H1 (cell line): ENCODE measurements around the gene ZNF649. TPM values are rescaled to one million over a fixed set of nuclear protein-coding genes. Genes with fewer than 3 reads are reported as not detected.

Experiments
- CTCF ChIA-PET: fragments of 300-600 bp; sonication (Branson Sonifier 250); formaldehyde crosslinking; loops from one replicate; lab custom pipeline; 2021; ENCODE audit not compliant: partially characterized antibody; lab: Charles Lee
- POLR2A ChIA-PET: fragments of 300-600 bp; sonication (Branson Sonifier 250); formaldehyde crosslinking; loops from one replicate; lab custom pipeline; 2021; ENCODE audit warnings: inconsistent platforms; ENCODE audit not compliant: partially characterized antibody; lab: Charles Lee
- DNase-seq, 2 experiments: peaks; one replicate each; pipeline versions ENCODE4 v3.0.0 to v3.0.0-alpha.2; 2010 to 2022; ENCODE audit warnings: low spot score in 2 of 2, low read depth in 1 of 2, mixed read lengths in 1 of 2
- FAIRE-seq: peaks from 2 replicates; lab custom pipeline; 2011; peaks lifted over from hg19 to GRCh38; lab: Jason Lieb, UNC
- H2AFZ ChIP-seq: 2 replicates; pipeline ENCODE4 v1.8.1; 2012; ENCODE audit warnings: low read length, inconsistent platforms
- H2AK5ac ChIP-seq: 2 replicates; pipeline ENCODE4 v1.6.1; 2013; ENCODE audit warnings: low read depth, low read length
- H2BK120ac ChIP-seq: replicated peaks from 2 replicates; pipeline ENCODE3; 2013; ENCODE audit warnings: low read depth, low read length, inconsistent platforms
- H2BK12ac ChIP-seq: 2 replicates; pipeline ENCODE4 v1.6.1; 2013; ENCODE audit warnings: low read depth, low read length
- H2BK15ac ChIP-seq: 2 replicates; pipeline ENCODE4 v1.6.1; 2013; ENCODE audit warnings: low read length
- H2BK20ac ChIP-seq: 2 replicates; pipeline ENCODE4 v1.6.1; 2013; ENCODE audit warnings: low read length
- H2BK5ac ChIP-seq: 2 replicates; pipeline ENCODE4 v1.6.1; 2013; ENCODE audit warnings: low read depth, low read length
- H3K14ac ChIP-seq: 2 replicates; pipeline ENCODE4 v1.6.1; 2013; ENCODE audit warnings: inconsistent platforms; ENCODE audit not compliant: insufficient read length
- H3K18ac ChIP-seq: 2 replicates; pipeline ENCODE4 v1.6.1; 2013; ENCODE audit warnings: low read length; ENCODE audit errors: extremely low read depth
- H3K23ac ChIP-seq: 2 replicates; pipeline ENCODE4 v1.6.1; 2013; ENCODE audit warnings: inconsistent platforms; ENCODE audit not compliant: insufficient read length
- H3K23me2 ChIP-seq: 2 replicates; pipeline ENCODE4 v1.6.1; 2013; ENCODE audit warnings: low read depth, low read length
- H3K27ac ChIP-seq: 2 replicates; pipeline ENCODE4 v1.6.1; 2011; ENCODE audit warnings: low read depth, low read length, inconsistent platforms
- H3K27me3 ChIP-seq, 4 experiments: replicated peaks in 1 of 4; 1 replicate in 1 of 4; 2 replicates in 3 of 4; pipeline versions ENCODE4 v1.6.1 to v1.8.1; 2011 to 2013; ENCODE audit warnings: low read length in 3 of 4, mild to moderate bottlenecking in 3 of 4, inconsistent platforms in 2 of 4, mixed read lengths in 2 of 4, moderate library complexity in 1 of 4; ENCODE audit not compliant: control insufficient read depth in 3 of 4, insufficient read depth in 3 of 4; ENCODE audit errors: extremely low read depth in 1 of 4
- H3K36me3 ChIP-seq, 4 experiments: 2 replicates each; pipeline versions ENCODE4 v1.6.1 to v1.8.1; 2011 to 2013; ENCODE audit warnings: mild to moderate bottlenecking in 4 of 4, low read length in 3 of 4, moderate library complexity in 2 of 4, control low read depth in 1 of 4, inconsistent platforms in 1 of 4; ENCODE audit not compliant: insufficient read depth in 4 of 4, control insufficient read depth in 2 of 4
- H3K4ac ChIP-seq: replicated peaks from 2 replicates; pipeline ENCODE3; 2013; ENCODE audit warnings: low read length, low read depth, mixed read lengths, inconsistent platforms; ENCODE audit not compliant: insufficient read length
- H3K4me1 ChIP-seq, 4 experiments: replicated peaks in 1 of 4; 1 replicate in 1 of 4; 2 replicates in 3 of 4; pipeline versions ENCODE4 v1.6.1 to v1.8.1; 2011 to 2013; ENCODE audit warnings: low read length in 3 of 4, inconsistent platforms in 2 of 4, mixed read lengths in 1 of 4; ENCODE audit not compliant: insufficient read depth in 4 of 4, control insufficient read depth in 3 of 4
- H3K4me2 ChIP-seq, 2 experiments: 2 replicates each; pipeline versions ENCODE4 v1.6.1 to v1.8.1; 2011 to 2013; ENCODE audit warnings: low read depth in 2 of 2, low read length in 2 of 2, control low read depth in 1 of 2, inconsistent platforms in 1 of 2, mild to moderate bottlenecking in 1 of 2; ENCODE audit not compliant: insufficient read depth in 1 of 2
- H3K4me3 ChIP-seq, 4 experiments: fragments of 200-600, 300-600 bp in 1 of 4; sonication (generic), shearing (Covaris generic), sonication (Bioruptor Twin) in 1 of 4; 2 replicates each; pipeline versions ENCODE4 v1.5.1 to v1.8.1; 2011 to 2016; ENCODE audit warnings: low read length in 4 of 4, low read depth in 3 of 4, control low read depth in 2 of 4, inconsistent platforms in 2 of 4, mild to moderate bottlenecking in 2 of 4, mixed read lengths in 1 of 4, moderate library complexity in 1 of 4; ENCODE audit not compliant: insufficient read depth in 2 of 4; ENCODE audit errors: extremely low read depth in 1 of 4
- H3K56ac ChIP-seq: replicated peaks from 2 replicates; pipeline ENCODE3; 2013; ENCODE audit warnings: low read depth, mild to moderate bottlenecking, mixed read lengths, low read length, inconsistent platforms; ENCODE audit not compliant: insufficient read length
- H3K79me1 ChIP-seq: 2 replicates; pipeline ENCODE4 v1.6.1; 2013; ENCODE audit warnings: low read depth, low read length, control low read depth
- H3K79me2 ChIP-seq, 2 experiments: 2 replicates each; pipeline versions ENCODE4 v1.6.1 to v1.8.1; 2012 to 2013; ENCODE audit warnings: low read length in 2 of 2, mild to moderate bottlenecking in 2 of 2, inconsistent platforms in 1 of 2; ENCODE audit not compliant: insufficient read depth in 2 of 2, control insufficient read depth in 1 of 2
- H3K9ac ChIP-seq, 4 experiments: replicated peaks in 1 of 4; 1 replicate in 1 of 4; 2 replicates in 3 of 4; pipeline versions ENCODE4 v1.6.1 to v1.8.1; 2011 to 2013; ENCODE audit warnings: low read depth in 3 of 4, low read length in 3 of 4, control low read depth in 2 of 4, mild to moderate bottlenecking in 2 of 4, moderate library complexity in 2 of 4, inconsistent platforms in 1 of 4; ENCODE audit errors: extremely low read depth in 1 of 4
- H3K9me3 ChIP-seq, 2 experiments: 2 replicates each; pipeline versions ENCODE4 v1.6.1 to v1.8.1; 2012 to 2013; ENCODE audit warnings: mild to moderate bottlenecking in 2 of 2, moderate library complexity in 2 of 2, control low read depth in 1 of 2, inconsistent platforms in 1 of 2, low read depth in 1 of 2, low read length in 1 of 2, mixed read lengths in 1 of 2; ENCODE audit not compliant: insufficient read depth in 2 of 2
- H4K20me1 ChIP-seq, 2 experiments: replicated peaks in 1 of 2; 2 replicates each; pipeline versions ENCODE3 to v1.8.1; 2011 to 2013; ENCODE audit warnings: inconsistent platforms in 2 of 2, low read length in 2 of 2, mild to moderate bottlenecking in 1 of 2; ENCODE audit not compliant: insufficient read depth in 2 of 2, control insufficient read depth in 1 of 2
- H4K5ac ChIP-seq: 2 replicates; pipeline ENCODE4 v1.6.1; 2013; ENCODE audit warnings: low read length, low read depth, mixed read lengths, inconsistent platforms; ENCODE audit not compliant: insufficient read length
- H4K8ac ChIP-seq: 2 replicates; pipeline ENCODE4 v1.8.0; 2013; ENCODE audit warnings: mild to moderate bottlenecking, moderate library complexity, low read length, inconsistent platforms; ENCODE audit not compliant: insufficient read depth; ENCODE audit errors: extremely low read depth
- H4K91ac ChIP-seq: replicated peaks from 2 replicates; pipeline ENCODE3; 2013; ENCODE audit warnings: low read length, mixed read lengths, inconsistent platforms; ENCODE audit not compliant: insufficient read length
- CHD1 ChIP-seq: IDR thresholded peaks from 2 replicates; pipeline ENCODE4 v1.6.1; 2012; ENCODE audit warnings: low read depth, low read length, improper control_type of control experiment
- CREB1 ChIP-seq: IDR thresholded peaks from 2 replicates; pipeline ENCODE4 v1.6.1; 2012; ENCODE audit warnings: inconsistent platforms
- GTF2F1 ChIP-seq: IDR thresholded peaks from 2 replicates; pipeline ENCODE4 v1.6.1; 2012; ENCODE audit warnings: low read depth, low read length, improper control_type of control experiment, borderline replicate concordance
- HDAC2 ChIP-seq, 2 experiments: fragments of 300-600 bp in 1 of 2; sonication (generic) in 1 of 2; IDR thresholded peaks; 2 replicates each; pipeline ENCODE4 v1.6.1; 2011 to 2012; ENCODE audit warnings: low read depth in 2 of 2, low read length in 2 of 2, mild to moderate bottlenecking in 2 of 2, moderate library complexity in 2 of 2, borderline replicate concordance in 1 of 2, inconsistent platforms in 1 of 2
- HDAC6 ChIP-seq: IDR thresholded peaks from one replicate; pipeline ENCODE4 v1.7.1; 2012; ENCODE audit warnings: low read depth, mild to moderate bottlenecking, inconsistent platforms, low read length, moderate library complexity
- POLR2A ChIP-seq, 2 experiments: IDR thresholded peaks; 1 replicate in 1 of 2; 2 replicates in 1 of 2; pipeline ENCODE4 v1.6.1; 2011; ENCODE audit warnings: low read depth in 2 of 2, low read length in 2 of 2, mild to moderate bottlenecking in 2 of 2; ENCODE audit errors: control extremely low read depth in 1 of 2
- RNF2 ChIP-seq: fragments of 200-900, 300-1000 bp; sonication (generic); IDR thresholded peaks from 2 replicates; pipeline ENCODE4 v1.7.1; 2016; ENCODE audit warnings: borderline replicate concordance, low read depth, mild to moderate bottlenecking, antibody characterized with exemption, low read length; ENCODE audit not compliant: poor library complexity, severe bottlenecking; ENCODE audit errors: missing control alignments
- SRF ChIP-seq: IDR thresholded peaks from 2 replicates; pipeline ENCODE4 v1.6.1; 2011; ENCODE audit warnings: mild to moderate bottlenecking, low read depth, low read length, moderate library complexity
- TAF1 ChIP-seq: IDR thresholded peaks from 2 replicates; pipeline ENCODE4 v1.6.1; 2011; ENCODE audit warnings: mild to moderate bottlenecking, low read depth, low read length
- TEAD4 ChIP-seq: IDR thresholded peaks from 2 replicates; pipeline ENCODE4 v1.6.1; 2012; ENCODE audit warnings: low read depth, low read length, inconsistent platforms, mixed read lengths
- WGBS, 2 experiments: shearing (Covaris generic) in 1 of 2; methylation state at CpG; one replicate each; pipeline versions ENCODE4 v1.1.6 to v1.1.7; 2013 to 2015; ENCODE audit warnings: low lambda C conversion rate in 2 of 2, mixed read lengths in 2 of 2, inconsistent platforms in 1 of 2, low coverage in 1 of 2, missing lambda C conversion rate in 1 of 2; ENCODE audit not compliant: insufficient replicate concordance in 2 of 2, insufficient coverage in 1 of 2, insufficient read length in 1 of 2; ENCODE audit errors: extremely low coverage in 1 of 2, missing lambda C conversion rate in 1 of 2; 5-methylcytosine and 5-hydroxymethylcytosine counted together
- polyA plus RNA-seq, 7 experiments: library from polyadenylated mRNA; depleted of rRNA in 3 of 7; stranded (reverse) in 5 of 7; unstranded in 2 of 7; fragments of >200 nt in 5 of 7; fragments of 200-250 nt in 2 of 7; gene quantifications; 1 replicate in 5 of 7; 2 replicates in 1 of 7; 4 replicates in 1 of 7; pipeline versions ENCODE4 v1.2.1 to v1.2.3, GENCODE V29; 2011 to 2013; ENCODE audit warnings: missing spikeins in 2 of 7, mixed read lengths in 2 of 7
- total RNA-seq: library from RNA; stranded (reverse); fragmentation: NEBNext Ultra II Directional; extraction: Animal tissue kit (Norgen Biotek cat#: 25700); gene quantifications from 2 replicates; pipeline ENCODE4 v1.2.1, GENCODE V29; 2021

Gene ZNF649
- total and polyA plus RNA-seq, 2 of the 8 experiments (the other 6 are each of a cell fraction or from before 2014, with no cell fraction given), result 24.7 to 51.7 TPM

DNA sequence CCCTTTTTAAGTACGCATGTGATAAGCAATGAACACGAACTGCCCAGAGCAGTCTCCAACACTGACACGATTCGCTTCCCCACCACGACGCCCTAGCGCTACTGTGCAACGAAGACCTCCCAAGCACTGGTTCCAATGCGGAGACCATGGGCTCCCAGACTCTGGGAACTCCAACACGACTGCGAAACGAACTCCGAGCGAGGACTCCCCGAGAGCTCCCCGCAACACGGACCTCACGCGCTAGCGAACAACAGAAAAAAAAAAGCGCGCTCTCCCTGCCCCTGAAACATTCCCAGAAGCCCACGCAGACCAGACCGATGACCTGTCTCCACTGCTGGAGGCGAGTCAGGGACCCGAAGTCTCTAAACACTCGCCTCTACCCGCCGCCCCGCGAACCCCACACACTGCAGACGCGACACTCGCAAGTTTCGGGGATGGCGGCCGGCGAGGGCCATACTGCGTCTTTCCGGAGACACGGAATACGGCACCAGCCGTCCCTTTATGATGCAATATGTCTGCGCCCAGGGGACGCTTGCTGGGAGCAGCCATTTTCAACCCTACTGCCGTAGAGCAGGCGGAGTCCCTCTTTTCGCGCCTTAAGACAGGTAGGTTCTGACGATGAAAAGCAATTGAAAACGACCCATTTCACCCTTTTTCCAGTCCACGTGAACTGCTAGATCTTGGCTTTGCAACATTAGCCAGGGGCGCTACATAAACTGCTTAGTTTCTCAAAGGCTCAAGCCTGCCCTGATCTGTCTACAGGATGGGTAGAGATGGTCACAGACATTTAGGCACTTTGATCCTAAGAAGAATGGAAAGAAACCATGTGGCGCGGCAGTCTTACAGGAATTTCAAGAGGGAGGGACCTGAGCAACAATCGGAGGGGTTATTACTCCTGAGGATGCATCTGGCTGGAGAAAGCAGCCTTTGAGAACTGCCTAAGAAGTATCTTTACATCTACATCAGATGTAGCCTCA lies 17.0 kb downstream of the ZNF649 start, which contains the start of gene ZNF577:
TSS of gene ZNF577 (minus strand) at position 430 of the 977 bp plus-strand sequence. CDS start 7,569 bp downstream, outside the sequence.
- Histone ChIP-seq H3K23me2 (no peaks in the 10 kb centered on the region), H4K91ac (peak within 1 kb of the TSS; percentile 81), H3K4me3 (peak within 1 kb of the TSS; percentile 82 to 87 (median 84)), H2BK5ac (peak within 1 kb of the TSS; percentile 79; the same call in 1 of the 2 replicates), H2BK120ac (no peak within 1 kb of the TSS), H3K9me3 (peaks cover 35% of the 10 kb centered on the region in 2 experiments), H3K36me3 (peaks cover 21 to 67% (median 40%) of the 10 kb centered on the region in 4 experiments), H3K4me2 (peak within 1 kb of the TSS; percentile 86 to 97), H4K5ac (peak within 1 kb of the TSS; percentile 95), H4K8ac (peak within 1 kb of the TSS; percentile 98), H2AFZ (peak within 1 kb of the TSS; percentile 52), H2AK5ac (no peak within 1 kb of the TSS; the same call in 1 of the 2 replicates), H3K79me1 (0 out of 2 replicates have a peak, but pooled peaks cover 3% of the 10 kb centered on the region), H3K9ac (peak within 1 kb of the TSS; percentile 70 to 92 (median 86)), H3K56ac (no peak within 1 kb of the TSS), H3K79me2 (peaks cover 0 to 38% of the 10 kb centered on the region in 2 experiments; a peak in 3 of 4 replicates), H3K27ac (peak within 1 kb of the TSS; percentile 82), H2BK15ac (no peak within 1 kb of the TSS), H3K14ac (no peak within 1 kb of the TSS), H4K20me1 (no peaks in the 10 kb centered on the region), H3K23ac (no peak within 1 kb of the TSS), H3K4ac (no peak within 1 kb of the TSS), H2BK12ac (peak within 1 kb of the TSS; percentile 72; the same call in 1 of the 2 replicates), H3K27me3 (no peaks in the 10 kb centered on the region), H3K4me1 (peaks cover 0 to 3% (median 0%) of the 10 kb centered on the region in 4 experiments; a peak in 1 of 7 replicates), H3K18ac (no peak within 1 kb of the TSS; the same call in 1 of the 2 replicates), H2BK20ac (no peak within 1 kb of the TSS)
- CTCF ChIA-PET, result no interaction called here
- DNase-seq (peak; percentile 82 to 89), FAIRE-seq (peak; percentile 94)
- POLR2A ChIA-PET, result interaction anchor here (0.6 to 1.0 kb wide), 8 partner anchors 8 to 171 kb away, joined by 3 to 5 read pairs (median 3); no protein-coding TSS in a partner anchor
- WGBS, 2 experiments, result 5% methylated on average over 56 of the region's 56 CpGs; no CpG with 5 or more reads in 1 of the 2 experiments
- peak; percentile 25 for TF ChIP-seq TEAD4
- TF ChIP-seq CREB1, result peak; percentile 97
- TF ChIP-seq TAF1, result peak; percentile 52
- TF ChIP-seq POLR2A (IDR thresholded peaks at IDR 0.05; ENCODE audit: control extremely low read depth in 1 of 2, low read depth in 2 of 2, low read length in 2 of 2), result peak; percentile 81 to 87
- TF ChIP-seq RNF2, result no peak
- TF ChIP-seq GTF2F1, result no peak; the same call in none of the 2 replicates
- TF ChIP-seq CHD1, result no peak
- peak; percentile 71 for TF ChIP-seq SRF
- 0 out of 4 replicates have a peak, but pooled peaks of 1 of the 2 experiments have one; percentile 16 for TF ChIP-seq HDAC2 (IDR thresholded peaks at IDR 0.05; ENCODE audit: borderline replicate concordance in 1 of 2, low read depth in 2 of 2, low read length in 2 of 2)
- TF ChIP-seq HDAC6, result no peak
